ENCODE data around the gene C5orf46.

DNA sequence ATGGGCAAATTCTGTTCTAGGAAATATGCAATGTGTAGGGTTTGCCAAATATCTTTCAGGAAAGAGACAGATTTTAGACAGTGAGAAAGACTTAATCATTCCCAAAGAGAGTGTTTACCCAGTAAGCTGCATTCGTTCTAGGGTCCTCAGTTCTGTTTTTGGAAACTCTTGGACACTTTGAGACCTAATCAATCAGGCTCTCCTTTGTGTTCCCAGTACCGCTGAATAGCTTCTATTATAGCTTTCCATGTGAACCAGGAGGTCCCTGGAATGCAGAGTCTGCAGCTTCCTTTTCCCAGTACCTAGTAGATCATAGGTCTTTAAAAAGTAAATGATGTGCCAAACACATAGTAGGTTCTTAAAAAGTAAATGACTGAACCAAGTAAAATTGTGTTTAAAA is 63.5 kb downstream of the C5orf46 start:
- TF ChIP-seq, protein P1, sequence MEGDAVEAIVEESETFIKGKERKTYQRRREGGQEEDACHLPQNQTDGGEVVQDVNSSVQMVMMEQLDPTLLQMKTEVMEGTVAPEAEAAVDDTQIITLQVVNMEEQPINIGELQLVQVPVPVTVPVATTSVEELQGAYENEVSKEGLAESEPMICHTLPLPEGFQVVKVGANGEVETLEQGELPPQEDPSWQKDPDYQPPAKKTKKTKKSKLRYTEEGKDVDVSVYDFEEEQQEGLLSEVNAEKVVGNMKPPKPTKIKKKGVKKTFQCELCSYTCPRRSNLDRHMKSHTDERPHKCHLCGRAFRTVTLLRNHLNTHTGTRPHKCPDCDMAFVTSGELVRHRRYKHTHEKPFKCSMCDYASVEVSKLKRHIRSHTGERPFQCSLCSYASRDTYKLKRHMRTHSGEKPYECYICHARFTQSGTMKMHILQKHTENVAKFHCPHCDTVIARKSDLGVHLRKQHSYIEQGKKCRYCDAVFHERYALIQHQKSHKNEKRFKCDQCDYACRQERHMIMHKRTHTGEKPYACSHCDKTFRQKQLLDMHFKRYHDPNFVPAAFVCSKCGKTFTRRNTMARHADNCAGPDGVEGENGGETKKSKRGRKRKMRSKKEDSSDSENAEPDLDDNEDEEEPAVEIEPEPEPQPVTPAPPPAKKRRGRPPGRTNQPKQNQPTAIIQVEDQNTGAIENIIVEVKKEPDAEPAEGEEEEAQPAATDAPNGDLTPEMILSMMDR (conservative IDR thresholded peaks at IDR 0.05; ENCODE audit: low read depth in 2 of 2): no peak
- no peak for TF ChIP-seq EZH2 (IDR thresholded peaks at IDR 0.05; ENCODE audit: low read depth, unreplicated experiment)
- TF ChIP-seq EZH2phosphoT487 (IDR thresholded peaks at IDR 0.05; ENCODE audit: unreplicated experiment): no peak

Measured in GM23338 (cell line).